Panc1 (cell line): ENCODE data around the gene TMEM219. TPM values are rescaled to one million over a fixed set of nuclear protein-coding genes. Genes with fewer than 3 reads are reported as not detected.

Experiments used
- ATAC-seq: fragments of 200-7000 bp; cut with Tn5 transposase; 2 replicates; pipeline ENCODE4 v1.9.1; 2020; ENCODE audit warnings: mild to moderate bottlenecking, moderate library complexity
- BruUV-seq: library from RNA; stranded (reverse); fragments of 400-500 nt; replicated peaks from 2 replicates; lab custom pipeline; 2021; lab: Mats Ljungman, UMichigan
- CTCF ChIA-PET: fragments of 300-600 bp; sonication (Branson Sonifier 250); formaldehyde crosslinking; loops from one replicate; lab custom pipeline; 2022; ENCODE audit warnings: antibody characterized with exemption; lab: Charles Lee
- POLR2A ChIA-PET: fragments of 300-600 bp; sonication (Branson Sonifier 250); formaldehyde crosslinking; loops from one replicate; lab custom pipeline; 2022; ENCODE audit warnings: antibody characterized with exemption; lab: Charles Lee
- DNase-seq: peaks from one replicate; pipeline ENCODE4 v3.0.0-alpha.2; 2010; ENCODE audit warnings: low read depth, low spot score
- H3K27ac ChIP-seq: 2 replicates; pipeline ENCODE4 v1.5.1; 2011; ENCODE audit warnings: mild to moderate bottlenecking, low read length, inconsistent platforms
- H3K27me3 ChIP-seq: fragments of 200-500 bp; sonication (Bioruptor generic); 2 replicates; pipeline ENCODE4 v1.6.0; 2014; ENCODE audit warnings: low read length, inconsistent platforms; ENCODE audit not compliant: control insufficient read depth, insufficient read depth
- H3K36me3 ChIP-seq: fragments of 200-500 bp; sonication (Bioruptor generic); 2 replicates; pipeline ENCODE4 v1.5.1; 2014; ENCODE audit warnings: inconsistent platforms, mild to moderate bottlenecking, low read length, moderate library complexity; ENCODE audit not compliant: control insufficient read depth, insufficient read depth
- H3K4me1 ChIP-seq: 2 replicates; pipeline ENCODE4 v1.5.1; 2011; ENCODE audit warnings: inconsistent platforms, mild to moderate bottlenecking, low read length, moderate library complexity; ENCODE audit not compliant: control insufficient read depth, insufficient read depth
- H3K4me3 ChIP-seq, 2 experiments: 2 replicates each; pipeline ENCODE4 v1.5.1; 2011 to 2012; ENCODE audit warnings: low read depth in 2 of 2, low read length in 2 of 2, mild to moderate bottlenecking in 2 of 2, inconsistent platforms in 1 of 2, moderate library complexity in 1 of 2
- H3K9me3 ChIP-seq: fragments of 200-500 bp; sonication (Bioruptor generic); 2 replicates; pipeline ENCODE4 v1.5.1; 2014; ENCODE audit warnings: low read depth, mild to moderate bottlenecking, inconsistent platforms, low read length, moderate library complexity; ENCODE audit not compliant: control insufficient read depth, insufficient read depth
- CTCF ChIP-seq: fragments of 450-650 bp; IDR thresholded peaks from 2 replicates; pipeline ENCODE4 v1.5.1; 2017; ENCODE audit warnings: mild to moderate bottlenecking
- POLR2AphosphoS5 ChIP-seq: IDR thresholded peaks from 2 replicates; pipeline ENCODE4 v1.6.1; 2012; ENCODE audit warnings: mild to moderate bottlenecking, low read depth, low read length, moderate library complexity
- SIN3A ChIP-seq: IDR thresholded peaks from 2 replicates; pipeline ENCODE4 v1.6.1; 2012; ENCODE audit warnings: low read depth, mild to moderate bottlenecking, low read length, moderate library complexity, borderline replicate concordance; ENCODE audit not compliant: insufficient read depth
- TCF7L2 ChIP-seq: IDR thresholded peaks from 2 replicates; pipeline ENCODE4 v1.6.1; 2011; ENCODE audit warnings: mild to moderate bottlenecking, low read depth, low read length, inconsistent platforms
- in situ Hi-C: cut with HindIII; loops from 2 replicates; pipeline ENCODE4 v1.10.0; 2016; ENCODE audit warnings: low sequenced_read_pairs, low pct_unique_long_range_greater_than_20kb
- intact Hi-C: fragments of 100-400 bp; cut with micrococcal nuclease; formaldehyde crosslinking; loops from one replicate; pipeline ENCODE4 v1.10.0; 2022; ENCODE audit not compliant: unreplicated experiment
- total RNA-seq: library from RNA; stranded (reverse); gene quantifications from one replicate; pipeline ENCODE4 v1.2.1, GENCODE V29; 2021; ENCODE audit not compliant: unreplicated experiment
- TF ChIP-seq, protein P1 (sequence below), 2 experiments: IDR thresholded peaks; 2 replicates each; pipeline ENCODE4 v1.6.1; 2011 to 2012; ENCODE audit warnings: low read depth in 2 of 2, control low read depth in 1 of 2, low read length in 1 of 2, mild to moderate bottlenecking in 1 of 2, moderate library complexity in 1 of 2; ENCODE audit not compliant: insufficient read depth in 1 of 2

The TMEM219 gene
- total RNA-seq, 1 experiment from 2014 or later, result 161 TPM

- H3K4me3 ChIP-seq, result no peak overlapping the region
- H3K9me3 ChIP-seq, result no peaks in the 10 kb centered on the region
- in situ Hi-C loops (no loop called here), intact Hi-C loops (no loop called here)
- no peak for DNase-seq
- peaks cover 31% of the 10 kb centered on the region for H3K36me3 ChIP-seq
- H3K4me1 ChIP-seq, result no peaks in the 10 kb centered on the region
- CTCF ChIA-PET, result no interaction called here
- BruUV-seq, result no TSS peak
- ATAC-seq, result no peak
- H3K27me3 ChIP-seq, result no peaks in the 10 kb centered on the region
- no peak for TF ChIP-seq POLR2AphosphoS5
- no peak overlapping the region for H3K27ac ChIP-seq
- POLR2A ChIA-PET, result no interaction called here
These were observed 22.4 kb downstream of the TMEM219 start for GRCh38 chr16:29984137-29984763.

DNA sequence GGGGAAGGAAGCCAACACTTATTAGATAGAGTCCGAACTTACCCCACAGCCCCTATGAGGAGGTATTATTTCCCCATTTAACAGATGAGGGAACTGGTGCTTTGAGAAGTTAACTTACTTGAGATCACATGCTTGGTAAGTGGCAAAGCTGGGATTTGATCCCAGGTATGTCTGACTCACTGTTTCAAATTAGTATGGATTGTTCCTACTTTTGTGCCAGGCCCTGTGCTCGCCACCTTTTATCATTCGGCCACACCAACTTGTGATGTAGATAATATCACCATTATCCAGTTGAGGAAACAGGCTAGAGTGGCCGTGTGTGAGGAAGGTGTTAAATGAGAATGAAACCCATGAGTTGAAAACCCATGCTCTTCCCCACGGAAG lies 22.9 kb downstream of the TMEM219 start:
- ChIA-PET POLR2A (no interaction called here), CTCF (no interaction called here)
- no peak overlapping the region for H3K27ac ChIP-seq
- no peak overlapping the region for H3K4me3 ChIP-seq
- ATAC-seq, result no peak
- intact Hi-C loops (no loop called here), in situ Hi-C loops (no loop called here)
- TF ChIP-seq SIN3A (no peak), TCF7L2 (no peak), CTCF (no peak), POLR2AphosphoS5 (no peak)
- TF ChIP-seq, protein P1, sequence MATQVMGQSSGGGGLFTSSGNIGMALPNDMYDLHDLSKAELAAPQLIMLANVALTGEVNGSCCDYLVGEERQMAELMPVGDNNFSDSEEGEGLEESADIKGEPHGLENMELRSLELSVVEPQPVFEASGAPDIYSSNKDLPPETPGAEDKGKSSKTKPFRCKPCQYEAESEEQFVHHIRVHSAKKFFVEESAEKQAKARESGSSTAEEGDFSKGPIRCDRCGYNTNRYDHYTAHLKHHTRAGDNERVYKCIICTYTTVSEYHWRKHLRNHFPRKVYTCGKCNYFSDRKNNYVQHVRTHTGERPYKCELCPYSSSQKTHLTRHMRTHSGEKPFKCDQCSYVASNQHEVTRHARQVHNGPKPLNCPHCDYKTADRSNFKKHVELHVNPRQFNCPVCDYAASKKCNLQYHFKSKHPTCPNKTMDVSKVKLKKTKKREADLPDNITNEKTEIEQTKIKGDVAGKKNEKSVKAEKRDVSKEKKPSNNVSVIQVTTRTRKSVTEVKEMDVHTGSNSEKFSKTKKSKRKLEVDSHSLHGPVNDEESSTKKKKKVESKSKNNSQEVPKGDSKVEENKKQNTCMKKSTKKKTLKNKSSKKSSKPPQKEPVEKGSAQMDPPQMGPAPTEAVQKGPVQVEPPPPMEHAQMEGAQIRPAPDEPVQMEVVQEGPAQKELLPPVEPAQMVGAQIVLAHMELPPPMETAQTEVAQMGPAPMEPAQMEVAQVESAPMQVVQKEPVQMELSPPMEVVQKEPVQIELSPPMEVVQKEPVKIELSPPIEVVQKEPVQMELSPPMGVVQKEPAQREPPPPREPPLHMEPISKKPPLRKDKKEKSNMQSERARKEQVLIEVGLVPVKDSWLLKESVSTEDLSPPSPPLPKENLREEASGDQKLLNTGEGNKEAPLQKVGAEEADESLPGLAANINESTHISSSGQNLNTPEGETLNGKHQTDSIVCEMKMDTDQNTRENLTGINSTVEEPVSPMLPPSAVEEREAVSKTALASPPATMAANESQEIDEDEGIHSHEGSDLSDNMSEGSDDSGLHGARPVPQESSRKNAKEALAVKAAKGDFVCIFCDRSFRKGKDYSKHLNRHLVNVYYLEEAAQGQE (IDR thresholded peaks at IDR 0.05; ENCODE audit: insufficient read depth in 1 of 2, low read depth in 2 of 2, low read length in 1 of 2), result no peak
- H3K9me3 ChIP-seq, result no peaks in the 10 kb centered on the region
- H3K4me1 ChIP-seq, result no peaks in the 10 kb centered on the region
- H3K27me3 ChIP-seq, result no peaks in the 10 kb centered on the region
- peaks cover 29% of the 10 kb centered on the region for H3K36me3 ChIP-seq
- no TSS peak for BruUV-seq
- DNase-seq, result no peak

DNA sequence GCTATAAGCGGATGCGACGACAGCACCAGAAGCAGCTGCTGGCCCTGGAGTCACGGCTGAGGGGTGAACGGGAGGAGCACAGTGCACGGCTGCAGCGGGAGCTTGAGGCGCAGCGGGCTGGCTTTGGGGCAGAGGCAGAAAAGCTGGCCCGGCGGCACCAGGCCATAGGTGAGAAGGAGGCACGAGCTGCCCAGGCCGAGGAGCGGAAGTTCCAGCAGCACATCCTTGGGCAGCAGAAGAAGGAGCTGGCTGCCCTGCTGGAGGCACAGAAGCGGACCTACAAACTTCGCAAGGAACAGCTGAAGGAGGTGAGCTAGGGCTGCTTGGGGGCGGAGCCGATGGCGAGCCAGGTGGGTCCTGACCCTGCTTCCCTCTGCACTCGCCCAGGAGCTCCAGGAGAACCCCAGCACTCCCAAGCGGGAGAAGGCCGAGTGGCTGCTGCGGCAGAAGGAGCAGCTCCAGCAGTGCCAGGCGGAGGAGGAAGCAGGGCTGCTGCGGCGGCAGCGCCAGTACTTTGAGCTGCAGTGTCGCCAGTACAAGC lies 23.5 kb downstream of the TMEM219 start:
- ATAC-seq (no peak), DNase-seq (no peak)
- no TSS peak for BruUV-seq
- in situ Hi-C loops (no loop called here), intact Hi-C loops (no loop called here)
- no peak overlapping the region for H3K27ac ChIP-seq
- CTCF ChIA-PET, result interaction anchor here (0.6 kb wide), 1 partner anchor 178 kb away, joined by 3 read pairs; no protein-coding TSS in a partner anchor
- H3K4me3 ChIP-seq, result no peak overlapping the region
- peaks cover 29% of the 10 kb centered on the region for H3K36me3 ChIP-seq
- H3K4me1 ChIP-seq, result no peaks in the 10 kb centered on the region
- TF ChIP-seq SIN3A (no peak), TCF7L2 (no peak), POLR2AphosphoS5 (no peak), CTCF (no peak)
- TF ChIP-seq, protein P1 (IDR thresholded peaks at IDR 0.05; ENCODE audit: insufficient read depth in 1 of 2, low read depth in 2 of 2, low read length in 1 of 2), result no peak
- H3K27me3 ChIP-seq, result no peaks in the 10 kb centered on the region
- POLR2A ChIA-PET, result no interaction called here
- no peaks in the 10 kb centered on the region for H3K9me3 ChIP-seq
